Measurements from ENCODE around the gene GNAZ. TPM values are rescaled to one million over a fixed set of nuclear protein-coding genes. Genes with fewer than 3 reads are reported as not detected.

The GNAZ gene
- total and polyA plus RNA-seq, 7 experiments from 2014 or later = 0.12 to 2.0 (median 0.31) TPM; not detected in 3

GRCh38 chr22:23072911-23073491 lies 2.7 kb downstream of the GNAZ start:
- ChIA-PET POLR2A (no interaction called here), CTCF (no interaction called here)
- Histone ChIP-seq H3K4me3 (ENCODE audit: low read length) (no peak overlapping the region), H3K9me3 (ENCODE audit: control insufficient read depth in 2 of 3, low read length in 3 of 3) (no peaks in the 10 kb centered on the region), H3K27ac (ENCODE audit: low read depth, low read length) (no peak overlapping the region), H3K4me1 (ENCODE audit: control insufficient read depth in 2 of 2, insufficient read depth in 2 of 2, low read length in 2 of 2) (peaks cover 9 to 10% of the 10 kb centered on the region in 2 donors), H3K27me3 (ENCODE audit: control insufficient read depth in 2 of 2, insufficient read depth in 2 of 2, low read length in 2 of 2) (no peaks in the 10 kb centered on the region), H3K36me3 (ENCODE audit: control insufficient read depth in 2 of 3, insufficient read depth in 3 of 3, low read length in 3 of 3) (no peaks in the 10 kb centered on the region)
- peaks cover 0 to 42% (median 9%) of the 10 kb centered on the region in 5 donors for H3K27me3 Mint-ChIP-seq
- no peaks in the 10 kb centered on the region for H3K36me3 Mint-ChIP-seq
- peak overlapping the region in 1 of 10 donors; percentile 19 for H3K4me3 Mint-ChIP-seq
- DNase-seq (no peak), ATAC-seq (no peak)
- peaks cover 0 to 1% (median 0%) of the 10 kb centered on the region in 11 donors for H3K9me3 Mint-ChIP-seq
- no peak overlapping the region for H3K27ac Mint-ChIP-seq
- intact Hi-C loops (cut with micrococcal nuclease) = loop anchor here in 1 of 2 donors (5.0 kb wide), 1 partner anchor 54 kb away; no protein-coding TSS in a partner anchor
- peaks cover 5 to 25% (median 14%) of the 10 kb centered on the region in 7 donors for H3K4me1 Mint-ChIP-seq

GRCh38 chr22:23073526-23074229 lies 3.4 kb downstream of the GNAZ start:
- Mint-ChIP-seq H3K4me3 (peak overlapping the region in 2 of 10 donors; percentile 8 to 19), H3K9me3 (peaks cover 0 to 1% (median 0%) of the 10 kb centered on the region in 11 donors), H3K27me3 (peaks cover 0 to 36% (median 9%) of the 10 kb centered on the region in 5 donors), H3K27ac (peak overlapping the region in 1 of 9 donors; percentile 78), H3K4me1 (peaks cover 5 to 25% (median 12%) of the 10 kb centered on the region in 7 donors), H3K36me3 (no peaks in the 10 kb centered on the region)
- DNase-seq (no peak), ATAC-seq (no peak)
- H3K36me3 ChIP-seq (ENCODE audit: control insufficient read depth in 2 of 3, insufficient read depth in 3 of 3, low read length in 3 of 3) = no peaks in the 10 kb centered on the region
- peaks cover 9 to 10% of the 10 kb centered on the region in 2 donors for H3K4me1 ChIP-seq (ENCODE audit: control insufficient read depth in 2 of 2, insufficient read depth in 2 of 2, low read length in 2 of 2)
- H3K9me3 ChIP-seq (ENCODE audit: control insufficient read depth in 2 of 3, low read length in 3 of 3) = no peaks in the 10 kb centered on the region
- ChIA-PET POLR2A (no interaction called here), CTCF (no interaction called here)
- no peaks in the 10 kb centered on the region for H3K27me3 ChIP-seq (ENCODE audit: control insufficient read depth in 2 of 2, insufficient read depth in 2 of 2, low read length in 2 of 2)
- intact Hi-C loops (cut with micrococcal nuclease) = loop anchor here in 1 of 2 donors (5.0 kb wide), 1 partner anchor 54 kb away; no protein-coding TSS in a partner anchor
- H3K27ac ChIP-seq (ENCODE audit: low read depth, low read length) = no peak overlapping the region
- no peak overlapping the region for H3K4me3 ChIP-seq (ENCODE audit: low read length)

- H3K27me3 ChIP-seq (ENCODE audit: control insufficient read depth in 2 of 2, insufficient read depth in 2 of 2, low read length in 2 of 2) = no peaks in the 10 kb centered on the region
- CTCF ChIA-PET = no interaction called here
- H3K36me3 ChIP-seq (ENCODE audit: control insufficient read depth in 2 of 3, insufficient read depth in 3 of 3, low read length in 3 of 3) = no peaks in the 10 kb centered on the region
- no peak overlapping the region for H3K4me3 ChIP-seq (ENCODE audit: low read length)
- ATAC-seq (no peak), DNase-seq (no peak)
- POLR2A ChIA-PET = no interaction called here
- intact Hi-C loops (cut with micrococcal nuclease) = loop anchor here in 1 of 2 donors (5.0 kb wide), 1 partner anchor 53 kb away; no protein-coding TSS in a partner anchor
- peaks cover 0 to 1% (median 0%) of the 10 kb centered on the region in 11 donors for H3K9me3 Mint-ChIP-seq
- H3K27ac ChIP-seq (ENCODE audit: low read depth, low read length) = no peak overlapping the region
- no peak overlapping the region for H3K27ac Mint-ChIP-seq
- H3K9me3 ChIP-seq (ENCODE audit: control insufficient read depth in 2 of 3, low read length in 3 of 3) = no peaks in the 10 kb centered on the region
- H3K27me3 Mint-ChIP-seq = peaks cover 0 to 29% (median 9%) of the 10 kb centered on the region in 5 donors
- peaks cover 9 to 10% of the 10 kb centered on the region in 2 donors for H3K4me1 ChIP-seq (ENCODE audit: control insufficient read depth in 2 of 2, insufficient read depth in 2 of 2, low read length in 2 of 2)
- H3K36me3 Mint-ChIP-seq = no peaks in the 10 kb centered on the region
- H3K4me1 Mint-ChIP-seq = peaks cover 5 to 21% (median 11%) of the 10 kb centered on the region in 7 donors
- H3K4me3 Mint-ChIP-seq = peak overlapping the region in 1 of 10 donors; percentile 59
Observed at GRCh38 chr22:23074451-23074850, 4.1 kb downstream of the GNAZ start.

- peaks cover 0 to 24% (median 9%) of the 10 kb centered on the region in 5 donors for H3K27me3 Mint-ChIP-seq
- no peaks in the 10 kb centered on the region for H3K36me3 ChIP-seq (ENCODE audit: control insufficient read depth in 2 of 3, insufficient read depth in 3 of 3, low read length in 3 of 3)
- CTCF ChIA-PET = no interaction called here
- H3K36me3 Mint-ChIP-seq = no peaks in the 10 kb centered on the region
- no peaks in the 10 kb centered on the region for H3K27me3 ChIP-seq (ENCODE audit: control insufficient read depth in 2 of 2, insufficient read depth in 2 of 2, low read length in 2 of 2)
- H3K4me3 ChIP-seq (ENCODE audit: low read length) = no peak overlapping the region
- no peaks in the 10 kb centered on the region for H3K9me3 ChIP-seq (ENCODE audit: control insufficient read depth in 2 of 3, low read length in 3 of 3)
- H3K27ac Mint-ChIP-seq = no peak overlapping the region
- peaks cover 0 to 1% (median 0%) of the 10 kb centered on the region in 11 donors for H3K9me3 Mint-ChIP-seq
- ATAC-seq (no peak), DNase-seq (no peak)
- H3K4me1 ChIP-seq (ENCODE audit: control insufficient read depth in 2 of 2, insufficient read depth in 2 of 2, low read length in 2 of 2) = peaks cover 9 to 10% of the 10 kb centered on the region in 2 donors
- intact Hi-C loops (cut with micrococcal nuclease) = no loop called here
- no peak overlapping the region for H3K4me3 Mint-ChIP-seq
- peaks cover 2 to 17% (median 8%) of the 10 kb centered on the region in 7 donors for H3K4me1 Mint-ChIP-seq
- POLR2A ChIA-PET = no interaction called here
- no peak overlapping the region for H3K27ac ChIP-seq (ENCODE audit: low read depth, low read length)
Observed at GRCh38 chr22:23075050-23075449, 4.7 kb downstream of the GNAZ start.

GRCh38 chr22:23075525-23076216 lies 5.4 kb downstream of the GNAZ start:
- H3K9me3 Mint-ChIP-seq = peaks cover 0 to 1% (median 0%) of the 10 kb centered on the region in 11 donors
- no peak for ATAC-seq
- H3K9me3 ChIP-seq (ENCODE audit: control insufficient read depth in 2 of 3, low read length in 3 of 3) = no peaks in the 10 kb centered on the region
- CTCF ChIA-PET = no interaction called here
- H3K27ac Mint-ChIP-seq = no peak overlapping the region
- peaks cover 0 to 24% (median 9%) of the 10 kb centered on the region in 5 donors for H3K27me3 Mint-ChIP-seq
- peaks cover 9 to 10% of the 10 kb centered on the region in 2 donors for H3K4me1 ChIP-seq (ENCODE audit: control insufficient read depth in 2 of 2, insufficient read depth in 2 of 2, low read length in 2 of 2)
- H3K27ac ChIP-seq (ENCODE audit: low read depth, low read length) = no peak overlapping the region
- no peaks in the 10 kb centered on the region for H3K36me3 ChIP-seq (ENCODE audit: control insufficient read depth in 2 of 3, insufficient read depth in 3 of 3, low read length in 3 of 3)
- intact Hi-C loops (cut with micrococcal nuclease) = no loop called here
- no peak overlapping the region for H3K4me3 ChIP-seq (ENCODE audit: low read length)
- H3K4me3 Mint-ChIP-seq = no peak overlapping the region
- H3K27me3 ChIP-seq (ENCODE audit: control insufficient read depth in 2 of 2, insufficient read depth in 2 of 2, low read length in 2 of 2) = no peaks in the 10 kb centered on the region
- no peaks in the 10 kb centered on the region for H3K36me3 Mint-ChIP-seq
- peaks cover 2 to 17% (median 8%) of the 10 kb centered on the region in 7 donors for H3K4me1 Mint-ChIP-seq
- DNase-seq = no peak
- POLR2A ChIA-PET = no interaction called here

- H3K27me3 ChIP-seq (ENCODE audit: control insufficient read depth in 2 of 2, insufficient read depth in 2 of 2, low read length in 2 of 2) = no peaks in the 10 kb centered on the region
- H3K4me3 Mint-ChIP-seq = no peak overlapping the region
- peak overlapping the region in 1 of 9 donors; percentile 70 for H3K27ac Mint-ChIP-seq
- intact Hi-C loops (cut with micrococcal nuclease) = no loop called here
- DNase-seq (no peak), ATAC-seq (no peak)
- H3K36me3 Mint-ChIP-seq = no peaks in the 10 kb centered on the region
- no peaks in the 10 kb centered on the region for H3K9me3 Mint-ChIP-seq
- peaks cover 0 to 4% (median 0%) of the 10 kb centered on the region in 7 donors for H3K4me1 Mint-ChIP-seq
- H3K4me1 ChIP-seq (ENCODE audit: control insufficient read depth in 2 of 2, insufficient read depth in 2 of 2, low read length in 2 of 2) = no peaks in the 10 kb centered on the region
- no peaks in the 10 kb centered on the region for H3K9me3 ChIP-seq (ENCODE audit: control insufficient read depth in 2 of 3, low read length in 3 of 3)
- no peak overlapping the region for H3K27ac ChIP-seq (ENCODE audit: low read depth, low read length)
- peaks cover 0 to 16% (median 9%) of the 10 kb centered on the region in 5 donors for H3K27me3 Mint-ChIP-seq
- H3K4me3 ChIP-seq (ENCODE audit: low read length) = no peak overlapping the region
- H3K36me3 ChIP-seq (ENCODE audit: control insufficient read depth in 2 of 3, insufficient read depth in 3 of 3, low read length in 3 of 3) = no peaks in the 10 kb centered on the region
- ChIA-PET POLR2A (no interaction called here), CTCF (no interaction called here)
Observed at GRCh38 chr22:23076896-23077572, 6.7 kb downstream of the GNAZ start.

All from naive thymus-derived CD4-positive, alpha-beta T cell (primary cell).